ENCODE results near the gene BIRC2.

BIRC2 gene

GRCh38 chr11:102410382-102410784, 63.4 kb downstream of the BIRC2 start:
- no peak for DNase-seq (ENCODE audit: low spot score)
- CTCF ChIA-PET = interaction anchor here (0.6 kb wide), 1 partner anchor 256 kb away, joined by 3 read pairs; no protein-coding TSS in a partner anchor
- POLR2A ChIA-PET (ENCODE audit: low non-redundant PET) = no interaction called here
- no peak for TF ChIP-seq CTCF (conservative IDR thresholded peaks at IDR 0.05; ENCODE audit: low read depth)
- H3K27ac ChIP-seq = no peak overlapping the region

GRCh38 chr11:102411142-102411541, 64.1 kb downstream of the BIRC2 start:
- ChIA-PET CTCF (no interaction called here), POLR2A (ENCODE audit: low non-redundant PET) (no interaction called here)
- TF ChIP-seq CTCF (conservative IDR thresholded peaks at IDR 0.05; ENCODE audit: low read depth) = no peak
- H3K27ac ChIP-seq = no peak overlapping the region
- no peak for DNase-seq (ENCODE audit: low spot score)

GRCh38 chr11:102413497-102413896, 66.5 kb downstream of the BIRC2 start:
- CTCF ChIA-PET = no interaction called here
- H3K27ac ChIP-seq = no peak overlapping the region
- TF ChIP-seq CTCF (conservative IDR thresholded peaks at IDR 0.05; ENCODE audit: low read depth) = no peak
- no peak for DNase-seq (ENCODE audit: low spot score)
- POLR2A ChIA-PET (ENCODE audit: low non-redundant PET) = no interaction called here

- DNase-seq (ENCODE audit: low spot score) = no peak
- TF ChIP-seq CTCF (conservative IDR thresholded peaks at IDR 0.05; ENCODE audit: low read depth) = no peak
- ChIA-PET POLR2A (ENCODE audit: low non-redundant PET) (no interaction called here), CTCF (interaction anchor here (0.7 kb wide), 1 partner anchor 47 kb away, joined by 3 read pairs; no protein-coding TSS in a partner anchor)
- H3K27ac ChIP-seq = no peak overlapping the region
Observed at GRCh38 chr11:102414559-102414958, 67.5 kb downstream of the BIRC2 start.

GRCh38 chr11:102415304-102415916, 68.4 kb downstream of the BIRC2 start:
- ChIA-PET CTCF (no interaction called here), POLR2A (ENCODE audit: low non-redundant PET) (no interaction called here)
- no peak for TF ChIP-seq CTCF (conservative IDR thresholded peaks at IDR 0.05; ENCODE audit: low read depth)
- no peak for DNase-seq (ENCODE audit: low spot score)
- H3K27ac ChIP-seq = no peak overlapping the region

- DNase-seq (ENCODE audit: low spot score) = no peak
- POLR2A ChIA-PET (ENCODE audit: low non-redundant PET) = no interaction called here
- CTCF ChIA-PET = no interaction called here
- H3K27ac ChIP-seq = no peak overlapping the region
- TF ChIP-seq CTCF (conservative IDR thresholded peaks at IDR 0.05; ENCODE audit: low read depth) = no peak
Observed at GRCh38 chr11:102416976-102417375, 70.0 kb downstream of the BIRC2 start.
